Muscle of leg (tissue), 11 donors: ENCODE data around the gene PER2. TPM values are rescaled to one million over a fixed set of nuclear protein-coding genes. Genes with fewer than 3 reads are reported as not detected.
A peak's percentile ranks its signal among the peaks of the same experiment; 100 is the strongest.

Source experiments
- DNase-seq: peaks from one replicate; pipeline ENCODE4 v3.0.0; 2013
- H3K27ac ChIP-seq: one replicate; pipeline ENCODE4 v1.5.1; 2013; ENCODE audit warnings: mild to moderate bottlenecking, low read length, control low read depth
- H3K27me3 ChIP-seq: one replicate; pipeline ENCODE4 v1.6.1; 2013; ENCODE audit warnings: low read length; ENCODE audit not compliant: control insufficient read depth, insufficient read depth
- H3K36me3 ChIP-seq: one replicate; pipeline ENCODE4 v1.6.1; 2013; ENCODE audit warnings: low read length; ENCODE audit not compliant: control insufficient read depth, insufficient read depth
- H3K4me1 ChIP-seq: one replicate; pipeline ENCODE4 v1.6.1; 2013; ENCODE audit warnings: low read length; ENCODE audit not compliant: control insufficient read depth, insufficient read depth
- H3K4me3 ChIP-seq: one replicate; pipeline ENCODE4 v1.5.1; 2013; ENCODE audit warnings: low read length, control low read depth
- H3K9me3 ChIP-seq: replicated peaks from 2 replicates; pipeline ENCODE4 v1.6.1; 2013; ENCODE audit warnings: low read depth, low read length; ENCODE audit not compliant: control insufficient read depth
- WGBS: methylation state at CpG from one replicate; pipeline ENCODE4 v1.1.5; 2013; ENCODE audit warnings: missing lambda C conversion rate; ENCODE audit not compliant: insufficient coverage; 5-methylcytosine and 5-hydroxymethylcytosine counted together
- polyA plus RNA-seq, 8 donors: library from polyadenylated mRNA; unstranded; fragments of 120-200 nt; gene quantifications; one replicate each; pipeline versions ENCODE4 v1.2.1 to v1.2.3, GENCODE V29; 2013; ENCODE audit warnings: inconsistent platforms in 1 of 8, low replicate concordance in 1 of 8; ENCODE audit not compliant: insufficient read length in 8 of 8, insufficient read depth in 1 of 8
- total RNA-seq: library from RNA; stranded (reverse); fragments of 120-200 nt; gene quantifications from one replicate; pipeline ENCODE4 v1.2.4, GENCODE V29; 2013

PER2 gene
- total and polyA plus RNA-seq, 9 donors = 2.8 to 6.5 (median 4.2) TPM

DNA sequence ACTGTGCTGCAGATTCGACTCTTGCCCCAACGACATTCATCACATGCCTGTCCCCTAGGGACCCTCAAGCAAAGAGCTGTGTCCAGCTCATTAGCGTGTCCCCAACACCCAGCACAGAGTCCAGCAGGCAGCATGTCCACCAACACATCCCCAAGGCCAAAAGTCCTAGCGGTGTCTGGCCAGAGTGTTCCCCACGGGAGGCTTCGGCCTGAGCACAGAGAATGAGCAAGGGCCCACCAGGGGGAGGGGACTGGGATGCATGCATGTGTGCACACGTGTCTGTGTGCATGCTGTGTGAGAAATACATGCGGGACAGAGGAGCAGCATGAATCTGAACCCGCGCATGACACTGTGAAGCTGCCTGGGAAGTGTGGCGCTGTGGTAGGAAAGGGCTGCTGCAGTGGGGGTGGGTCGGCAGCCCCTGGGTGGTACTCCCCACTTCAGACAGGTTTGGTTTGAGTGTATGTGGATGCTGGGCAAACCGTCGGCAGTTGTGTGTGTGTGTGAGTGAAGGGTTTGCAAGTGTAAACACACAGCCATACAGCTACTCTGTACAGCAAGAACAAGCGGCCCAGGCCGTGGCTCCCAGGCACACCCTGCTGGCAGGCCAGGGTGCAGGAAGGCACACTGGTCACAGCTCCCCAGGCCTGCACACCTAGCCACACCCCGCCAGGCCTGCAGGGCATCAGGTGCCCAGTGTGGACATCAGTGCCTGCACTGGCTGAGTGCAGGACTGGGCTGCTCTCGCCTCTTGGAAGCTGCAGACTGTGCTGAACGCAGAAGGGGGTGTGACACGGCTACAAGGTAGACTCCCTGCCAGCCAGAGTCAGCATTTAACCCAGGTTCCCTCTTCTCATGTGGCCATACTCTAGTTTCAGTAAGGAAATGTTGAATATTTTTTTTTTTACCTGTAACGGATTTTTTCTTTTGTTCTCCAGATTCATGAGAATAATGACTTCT lies 29.1 kb downstream of the PER2 start:
- no peaks in the 10 kb centered on the region for H3K9me3 ChIP-seq
- no peak overlapping the region for H3K4me3 ChIP-seq
- DNase-seq = no peak
- H3K27ac ChIP-seq = no peak overlapping the region
- 85% methylated on average over 14 of the region's 21 CpGs for WGBS
- H3K27me3 ChIP-seq = no peaks in the 10 kb centered on the region
- peaks cover 65% of the 10 kb centered on the region for H3K36me3 ChIP-seq
- H3K4me1 ChIP-seq = peaks cover 59% of the 10 kb centered on the region

DNA sequence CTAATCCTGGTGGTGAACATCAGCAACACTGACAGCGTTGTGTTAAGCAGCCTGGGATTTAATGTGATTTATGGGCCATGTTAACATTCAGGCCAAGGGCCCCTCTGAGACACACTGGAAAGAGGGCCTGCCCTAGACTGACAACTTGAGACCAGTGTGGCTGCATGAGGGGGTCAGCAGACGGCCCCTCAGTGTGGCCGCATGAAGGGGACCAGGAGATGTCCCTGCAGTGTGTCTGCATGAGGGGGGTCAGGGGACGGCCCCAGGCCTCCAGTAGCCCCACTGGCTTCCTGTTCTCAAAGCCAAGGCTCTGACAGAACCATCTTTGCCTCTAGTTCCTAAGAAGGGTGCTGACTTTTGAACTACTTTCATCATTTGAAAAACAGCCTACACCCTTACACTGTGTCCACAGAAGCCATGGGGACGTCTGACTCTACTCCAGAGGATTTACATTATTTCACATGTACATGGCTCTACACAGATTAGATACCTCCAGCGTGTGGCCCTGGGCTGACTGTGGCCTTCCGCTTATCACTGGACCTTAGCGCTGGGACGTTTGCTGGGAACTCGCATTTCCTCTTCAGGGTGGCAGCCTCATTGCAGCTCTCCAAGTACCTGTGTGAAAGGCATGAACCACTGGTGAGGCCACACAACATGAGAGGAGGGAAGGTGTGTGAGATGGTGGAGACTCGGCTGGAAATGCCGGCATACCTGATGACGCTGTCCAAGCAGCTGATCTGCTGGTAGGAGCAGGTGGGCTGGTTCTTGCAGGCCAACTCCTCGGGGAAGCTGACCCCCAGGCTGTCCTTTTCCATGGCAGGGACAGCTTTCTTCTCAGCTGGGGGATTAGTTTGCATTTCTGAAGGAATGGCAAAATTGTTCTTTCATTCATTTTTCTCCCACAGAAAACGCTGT lies 30.4 kb downstream of the PER2 start:
- DNase-seq = no peak
- H3K27ac ChIP-seq = no peak overlapping the region
- peaks cover 68% of the 10 kb centered on the region for H3K36me3 ChIP-seq
- H3K27me3 ChIP-seq = no peaks in the 10 kb centered on the region
- WGBS = 88% methylated on average over 13 of the region's 15 CpGs
- no peak overlapping the region for H3K4me3 ChIP-seq
- H3K4me1 ChIP-seq = peaks cover 50% of the 10 kb centered on the region
- H3K9me3 ChIP-seq = no peaks in the 10 kb centered on the region

DNA sequence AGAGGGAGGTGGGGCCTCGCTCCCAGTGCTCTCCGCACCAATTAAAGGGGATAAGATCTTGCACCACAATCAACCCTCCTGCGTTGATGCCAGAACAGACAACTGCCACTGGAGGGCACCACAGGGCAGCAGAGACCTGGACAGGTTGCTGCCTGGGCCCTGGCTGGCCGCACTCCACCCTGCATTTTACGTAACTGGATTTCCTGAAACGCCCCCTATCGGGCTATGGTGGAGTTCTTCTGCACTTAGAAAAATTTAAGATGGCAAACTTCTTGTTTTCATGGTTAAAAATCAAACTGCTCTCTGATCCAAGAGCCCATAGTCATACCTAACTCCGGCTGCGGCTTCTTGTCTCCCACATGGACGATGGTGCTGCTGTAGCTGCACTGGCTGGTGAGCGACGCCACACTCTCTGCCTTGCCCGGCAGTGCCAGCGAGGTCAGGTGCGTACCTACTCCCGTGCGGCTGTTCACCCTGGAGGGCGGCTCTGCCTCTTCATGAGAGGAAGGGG lies 31.8 kb downstream of the PER2 start:
- H3K9me3 ChIP-seq = no peaks in the 10 kb centered on the region
- no peak overlapping the region for H3K27ac ChIP-seq
- peak; percentile 63 for DNase-seq
- peaks cover 45% of the 10 kb centered on the region for H3K4me1 ChIP-seq
- 52% methylated on average over 9 of the region's 18 CpGs for WGBS
- no peak overlapping the region for H3K4me3 ChIP-seq
- H3K36me3 ChIP-seq = peaks cover 66% of the 10 kb centered on the region
- no peaks in the 10 kb centered on the region for H3K27me3 ChIP-seq

GRCh38 chr2:238256111-238256510 lies 32.3 kb downstream of the PER2 start:
- H3K27me3 ChIP-seq = no peaks in the 10 kb centered on the region
- peaks cover 69% of the 10 kb centered on the region for H3K36me3 ChIP-seq
- no peak for DNase-seq
- WGBS = 83% methylated on average over 5 of the region's 6 CpGs
- H3K27ac ChIP-seq = no peak overlapping the region
- peaks cover 43% of the 10 kb centered on the region for H3K4me1 ChIP-seq
- H3K4me3 ChIP-seq = no peak overlapping the region
- no peaks in the 10 kb centered on the region for H3K9me3 ChIP-seq

- H3K4me1 ChIP-seq = peaks cover 41% of the 10 kb centered on the region
- 95% methylated on average over 5 of the region's 8 CpGs for WGBS
- H3K27ac ChIP-seq = no peak overlapping the region
- H3K4me3 ChIP-seq = no peak overlapping the region
- no peak for DNase-seq
- H3K9me3 ChIP-seq = no peaks in the 10 kb centered on the region
- no peaks in the 10 kb centered on the region for H3K27me3 ChIP-seq
- peaks cover 74% of the 10 kb centered on the region for H3K36me3 ChIP-seq
These were observed 32.8 kb downstream of the PER2 start for GRCh38 chr2:238255636-238256035.

DNA sequence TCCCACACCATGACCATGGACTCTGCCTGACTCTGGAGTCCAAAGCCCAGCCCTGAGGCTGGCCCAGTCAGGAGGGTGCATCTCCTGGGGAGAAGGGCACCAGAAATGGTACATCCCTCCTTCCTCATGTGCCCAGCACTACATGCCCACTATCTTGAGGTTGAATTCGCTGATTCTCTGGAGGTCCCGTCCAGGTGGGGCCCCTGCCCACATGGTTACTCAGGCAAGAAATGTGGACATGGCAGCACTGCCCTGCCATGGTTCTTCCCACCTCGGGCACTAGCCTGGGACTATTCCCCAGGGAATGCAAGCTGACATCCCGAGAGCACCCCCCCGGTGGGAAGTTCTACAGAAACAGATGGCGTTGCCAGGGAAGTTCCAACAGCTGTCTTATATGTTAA lies 33.3 kb downstream of the PER2 start:
- no peaks in the 10 kb centered on the region for H3K9me3 ChIP-seq
- peaks cover 36% of the 10 kb centered on the region for H3K4me1 ChIP-seq
- DNase-seq = peak; percentile 61
- H3K27me3 ChIP-seq = no peaks in the 10 kb centered on the region
- H3K4me3 ChIP-seq = no peak overlapping the region
- H3K27ac ChIP-seq = peak overlapping the region; percentile 26
- WGBS = 66% methylated on average over 6 of the region's 6 CpGs
- peaks cover 77% of the 10 kb centered on the region for H3K36me3 ChIP-seq

- Histone ChIP-seq H3K36me3 (peaks cover 81% of the 10 kb centered on the region), H3K4me1 (peaks cover 36% of the 10 kb centered on the region), H3K27ac (no peak overlapping the region), H3K27me3 (no peaks in the 10 kb centered on the region), H3K4me3 (no peak overlapping the region), H3K9me3 (no peaks in the 10 kb centered on the region)
- WGBS = no CpG with 5 or more reads among the region's 4 CpGs
- no peak for DNase-seq
These were observed 34.2 kb downstream of the PER2 start for GRCh38 chr2:238254095-238254723.

GRCh38 chr2:238252766-238253630 lies 35.4 kb downstream of the PER2 start:
- Histone ChIP-seq H3K9me3 (no peaks in the 10 kb centered on the region), H3K36me3 (peaks cover 73% of the 10 kb centered on the region), H3K27ac (no peak overlapping the region), H3K27me3 (no peaks in the 10 kb centered on the region), H3K4me1 (peaks cover 39% of the 10 kb centered on the region), H3K4me3 (no peak overlapping the region)
- WGBS = 92% methylated on average over 35 of the region's 35 CpGs
- no peak for DNase-seq

DNA sequence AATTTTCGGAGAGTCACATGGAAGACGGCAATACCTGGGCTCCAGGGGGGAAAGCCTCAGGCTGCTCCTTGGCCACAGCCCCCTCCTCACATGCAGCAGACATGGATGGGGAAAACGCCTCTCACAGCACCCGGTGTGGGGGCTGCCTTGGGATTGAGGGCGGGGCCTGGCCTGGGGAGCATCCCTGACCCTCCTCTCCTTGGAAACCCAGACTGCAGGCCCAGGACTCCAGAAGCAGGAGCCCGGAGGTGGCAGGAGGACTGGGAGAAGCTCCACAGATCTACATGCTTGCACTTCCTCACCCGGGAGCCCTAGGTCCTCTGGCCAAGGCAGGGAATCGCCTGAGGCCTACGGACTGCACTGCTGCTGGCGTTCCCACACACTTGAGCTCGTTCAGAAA lies 36.4 kb downstream of the PER2 start:
- no peak for DNase-seq
- WGBS = 90% methylated on average over 8 of the region's 11 CpGs
- no peak overlapping the region for H3K4me3 ChIP-seq
- no peak overlapping the region for H3K27ac ChIP-seq
- no peaks in the 10 kb centered on the region for H3K9me3 ChIP-seq
- no peaks in the 10 kb centered on the region for H3K27me3 ChIP-seq
- H3K4me1 ChIP-seq = peaks cover 46% of the 10 kb centered on the region
- H3K36me3 ChIP-seq = peaks cover 78% of the 10 kb centered on the region
